Breast epithelium (tissue), 3 donors: Measurements from ENCODE around the gene SPECC1L.

Experiments
- CTCF ChIP-seq, 3 donors: fragments of 450-650 bp; IDR thresholded peaks; one replicate each; pipeline ENCODE4 v1.5.1; 2016 to 2017; ENCODE audit warnings: antibody characterized with exemption in 3 of 3, mild to moderate bottlenecking in 3 of 3, moderate library complexity in 3 of 3
- POLR2A ChIP-seq: fragments of 450-650 bp; IDR thresholded peaks from one replicate; pipeline ENCODE4 v1.6.1; 2016; ENCODE audit warnings: antibody characterized with exemption, mild to moderate bottlenecking, moderate library complexity

- no peak for TF ChIP-seq CTCF (IDR thresholded peaks at IDR 0.05)
- no peak for TF ChIP-seq POLR2A
These were observed 61.1 kb downstream of the SPECC1L start for GRCh38 chr22:24331468-24332440.
